Dedifferentiated amniotic fluid mesenchymal stem cell (primary cell): Measurements from ENCODE around the gene ADORA2A.

ENCODE experiments used
- DNase-seq: peaks from one replicate; pipeline ENCODE4 v3.0.0-alpha.2; 2016; ENCODE audit errors: extremely low spot score

The ADORA2A gene

DNA sequence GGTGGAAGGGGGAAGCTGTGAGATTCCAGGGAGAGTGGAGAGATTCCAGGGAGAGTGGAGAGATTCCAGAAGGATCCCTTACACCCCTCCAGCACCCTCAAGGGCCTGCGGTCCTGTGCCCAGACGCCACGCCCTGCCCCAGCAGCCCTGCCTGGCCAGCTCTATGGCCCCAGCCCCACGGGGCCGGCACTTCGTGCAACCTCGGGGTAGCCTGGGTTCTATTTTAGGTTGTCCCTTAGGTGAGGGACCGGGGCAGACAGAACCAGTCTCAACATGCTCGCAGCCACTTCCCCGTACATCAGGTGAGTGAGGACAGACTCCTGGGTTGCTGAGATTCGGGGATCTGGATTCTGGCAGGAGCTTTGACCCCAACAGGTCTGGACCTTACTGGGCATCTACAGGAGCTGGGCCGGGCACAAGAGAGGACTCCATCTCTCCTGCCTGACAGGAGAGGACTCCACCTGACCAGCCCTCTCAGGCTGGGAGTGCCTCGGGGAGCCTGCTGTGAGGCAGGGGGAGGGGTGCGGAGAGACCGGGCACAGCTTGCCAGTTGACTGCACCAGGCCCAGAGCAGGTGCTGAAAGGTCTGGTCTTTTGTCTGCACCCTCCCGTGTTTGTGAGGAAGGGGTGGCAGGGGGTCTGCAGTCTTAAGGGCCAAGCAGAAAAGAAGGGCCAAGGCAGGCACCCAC, 8.5 kb upstream of the ADORA2A start:
- no peak for DNase-seq

DNA sequence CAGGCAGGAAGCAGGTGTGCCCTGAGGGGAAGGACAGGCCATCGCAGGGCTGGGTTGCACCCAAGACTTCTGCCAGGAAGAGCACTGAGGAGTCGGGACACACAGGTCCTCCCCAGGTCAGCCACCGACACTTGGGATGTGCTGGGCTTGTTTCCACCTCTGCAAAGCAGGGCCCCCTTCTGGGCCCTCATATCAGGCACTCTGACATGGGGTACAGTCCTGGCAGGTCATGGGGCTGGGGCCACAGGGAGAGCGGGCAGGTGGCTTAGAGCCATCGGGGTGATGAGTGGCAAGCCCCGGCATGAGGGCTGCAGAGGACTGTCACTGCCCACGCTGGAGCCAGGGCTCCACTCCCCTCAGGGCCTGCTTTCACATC, 7.9 kb upstream of the ADORA2A start:
- no peak for DNase-seq

DNA sequence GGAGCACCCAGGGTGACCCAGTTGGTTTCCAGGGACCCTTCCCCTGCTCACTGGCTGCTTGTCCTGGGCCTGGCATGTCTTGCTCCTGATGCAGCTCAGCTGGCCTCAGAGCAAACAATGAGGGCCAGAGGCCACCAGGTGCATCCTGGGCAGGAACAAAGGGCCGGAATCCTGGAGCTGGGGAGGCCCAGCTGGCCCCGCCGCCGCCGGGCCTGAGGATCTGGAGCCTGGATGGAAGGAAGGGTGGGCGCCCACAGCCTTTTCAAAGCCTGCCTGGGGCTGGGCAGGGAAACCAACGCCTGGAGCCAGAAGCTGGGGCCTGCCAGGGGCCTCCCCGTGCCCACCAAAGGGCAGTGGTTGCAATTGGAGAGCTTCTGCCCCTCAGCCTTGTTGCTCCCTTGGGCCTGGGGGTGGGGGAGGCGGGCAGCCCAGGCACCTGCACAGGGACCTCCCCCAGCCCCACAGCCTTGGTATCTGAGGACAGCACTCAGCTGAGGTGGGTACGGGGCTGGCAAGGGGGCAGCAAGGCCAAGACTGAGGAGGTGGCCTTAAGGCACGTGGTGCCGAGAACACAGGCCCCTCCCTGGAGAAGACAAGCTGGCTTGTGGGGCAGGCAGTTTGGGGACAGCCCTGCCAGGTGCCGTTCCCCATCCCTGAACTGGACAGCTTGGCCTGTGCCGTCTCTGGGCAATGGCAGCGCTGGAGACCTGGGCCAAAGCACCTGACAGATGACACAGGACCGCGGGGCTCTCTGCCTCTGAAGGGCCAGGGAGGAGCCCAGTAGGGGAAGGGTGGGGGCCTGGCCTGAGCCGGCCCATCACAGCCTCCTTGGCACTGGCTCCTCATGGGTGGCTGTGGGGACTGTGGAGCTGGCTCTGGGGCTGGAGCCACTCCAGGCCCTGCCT, 7.1 kb upstream of the ADORA2A start:
- DNase-seq = no peak

DNA sequence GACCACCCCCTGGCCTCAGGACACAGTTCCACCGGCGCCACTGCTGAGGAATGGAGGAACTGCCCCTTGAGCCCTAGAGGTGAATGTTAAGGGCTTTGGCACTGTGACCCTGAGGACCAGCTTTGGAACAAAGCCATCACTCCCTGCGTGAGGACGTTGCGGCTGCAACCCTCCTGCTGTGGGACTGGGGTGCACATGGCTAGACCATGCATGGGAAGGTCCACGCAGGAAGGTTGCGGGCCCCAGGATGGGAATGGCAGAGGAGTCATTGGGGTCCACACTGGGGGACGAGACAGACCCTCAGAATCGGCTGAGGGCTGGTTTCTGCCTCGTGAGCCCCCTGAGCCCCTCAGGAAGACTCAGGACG, 6.4 kb upstream of the ADORA2A start:
- DNase-seq = no peak

DNA sequence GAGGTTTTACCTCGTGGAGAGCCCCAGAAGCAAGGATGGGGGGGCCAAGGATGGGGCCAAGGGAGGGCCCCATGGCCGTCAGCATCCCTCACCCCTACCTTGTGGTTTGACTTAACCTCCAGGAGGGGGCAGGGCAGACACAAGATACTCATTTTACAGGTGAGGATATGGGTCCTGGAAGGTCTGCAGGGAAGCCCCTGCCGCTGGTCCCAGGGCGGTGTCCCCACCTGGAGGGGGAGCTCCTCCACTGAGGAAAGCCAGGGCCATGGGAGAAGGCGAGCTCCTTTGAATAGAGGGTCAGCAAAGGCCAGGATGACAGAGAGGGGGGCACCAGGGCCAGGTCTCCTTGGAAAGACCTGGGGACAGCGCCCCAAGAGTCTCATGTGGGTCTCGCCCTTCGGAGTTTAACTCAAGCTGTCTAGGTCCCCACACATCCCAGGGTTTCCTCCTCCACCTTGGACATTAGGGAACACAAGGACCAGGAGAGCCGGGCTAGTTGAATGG, 5.9 kb upstream of the ADORA2A start:
- DNase-seq = no peak

DNA sequence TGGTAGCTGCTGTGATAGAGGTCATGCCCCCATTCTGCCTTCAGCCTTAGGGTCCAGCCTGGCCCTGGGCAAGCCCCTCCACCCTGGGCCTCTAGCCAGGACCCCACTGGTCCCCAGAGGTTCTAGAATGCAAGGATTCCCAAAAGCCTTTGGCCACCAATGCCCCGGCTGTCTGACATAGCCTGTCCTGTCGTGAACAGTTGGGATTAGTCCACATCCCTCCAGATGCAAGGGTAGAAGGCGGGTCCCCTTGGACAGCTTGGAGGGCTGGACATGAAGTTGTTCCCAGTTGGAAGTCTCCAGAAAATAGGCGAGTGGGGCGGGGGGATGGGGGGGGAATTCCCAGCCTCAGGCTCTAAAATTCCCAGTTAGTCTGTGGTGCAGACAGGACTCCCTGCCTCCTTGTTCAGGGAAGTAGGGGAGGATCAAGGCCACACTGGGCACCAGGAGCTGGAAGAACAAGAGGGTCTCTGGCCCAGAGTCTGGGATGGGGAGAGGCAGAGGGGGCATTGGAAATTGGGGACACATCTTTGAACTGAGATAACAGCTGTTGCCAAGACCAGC, 5.2 kb upstream of the ADORA2A start:
- DNase-seq = no peak

DNA sequence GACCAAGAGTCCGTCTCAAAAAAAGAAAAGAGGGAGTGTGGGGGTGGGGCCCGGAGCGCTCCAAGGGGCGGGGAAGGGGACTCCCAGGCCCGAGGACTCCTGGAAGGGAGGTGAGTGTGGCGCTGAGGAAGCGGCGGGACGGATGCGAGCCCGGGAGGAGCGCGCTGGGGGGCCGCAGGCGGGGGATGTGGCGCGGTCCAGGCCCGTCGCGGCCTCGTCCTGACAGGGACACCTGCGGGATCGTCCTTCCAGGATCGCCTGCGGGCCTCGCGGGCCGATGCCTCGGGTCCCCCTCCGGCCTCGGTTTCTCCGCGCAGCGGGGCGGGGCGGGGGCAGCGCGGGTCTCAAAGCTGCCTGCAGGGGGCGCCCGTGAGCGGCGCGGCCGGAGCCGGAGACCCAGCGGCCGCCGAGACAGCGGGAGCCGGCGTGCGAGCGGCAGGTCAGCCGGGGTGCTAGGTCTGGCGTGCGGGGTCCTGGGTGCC, 3.8 kb upstream of the ADORA2A start:
- DNase-seq = no peak

DNA sequence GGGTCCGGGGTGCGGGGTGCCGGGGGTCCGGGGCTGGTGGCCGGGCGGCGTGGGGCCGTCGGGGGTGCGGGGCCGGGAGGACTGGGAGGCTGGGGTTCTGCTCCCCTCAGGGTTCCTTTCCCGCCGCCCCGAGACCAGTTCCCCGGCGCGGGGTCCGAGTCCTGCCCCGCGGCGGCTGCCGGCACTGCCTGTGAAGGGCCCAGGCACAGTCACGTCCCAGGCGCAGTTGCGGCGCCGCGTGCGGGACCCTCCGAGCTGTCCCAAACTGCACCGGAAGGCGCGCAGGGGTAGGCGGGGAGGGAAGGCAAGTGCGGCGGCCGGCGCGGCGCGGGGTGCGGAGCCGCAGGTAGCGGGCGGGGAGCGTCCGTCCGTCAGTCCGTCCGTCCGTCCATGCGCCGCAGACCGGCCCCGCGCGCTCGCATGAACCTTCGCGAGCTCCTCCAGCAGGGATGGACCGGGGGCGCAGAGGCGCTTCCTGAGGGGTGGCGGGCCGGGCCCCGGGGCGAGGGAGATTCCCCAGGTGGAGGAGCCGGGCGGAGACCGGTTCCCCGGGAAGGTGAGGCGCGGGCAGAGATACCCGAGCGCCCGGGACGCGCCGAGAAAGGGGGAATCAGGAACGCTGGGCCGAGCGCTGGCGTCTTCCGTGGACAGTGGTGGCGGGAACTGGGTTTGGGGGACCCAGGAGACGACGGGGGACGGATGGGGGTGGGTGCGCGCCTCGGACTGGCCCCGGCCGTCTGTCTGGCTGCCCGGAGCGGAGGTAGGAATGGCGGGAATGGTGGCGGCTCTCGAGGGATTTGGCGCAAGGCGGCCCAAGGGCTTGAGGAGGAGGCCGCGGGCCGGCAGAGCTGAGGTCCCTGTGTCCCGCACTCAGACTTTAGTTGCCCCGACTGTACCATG, 3.1 kb upstream of the ADORA2A start:
- no peak for DNase-seq

DNA sequence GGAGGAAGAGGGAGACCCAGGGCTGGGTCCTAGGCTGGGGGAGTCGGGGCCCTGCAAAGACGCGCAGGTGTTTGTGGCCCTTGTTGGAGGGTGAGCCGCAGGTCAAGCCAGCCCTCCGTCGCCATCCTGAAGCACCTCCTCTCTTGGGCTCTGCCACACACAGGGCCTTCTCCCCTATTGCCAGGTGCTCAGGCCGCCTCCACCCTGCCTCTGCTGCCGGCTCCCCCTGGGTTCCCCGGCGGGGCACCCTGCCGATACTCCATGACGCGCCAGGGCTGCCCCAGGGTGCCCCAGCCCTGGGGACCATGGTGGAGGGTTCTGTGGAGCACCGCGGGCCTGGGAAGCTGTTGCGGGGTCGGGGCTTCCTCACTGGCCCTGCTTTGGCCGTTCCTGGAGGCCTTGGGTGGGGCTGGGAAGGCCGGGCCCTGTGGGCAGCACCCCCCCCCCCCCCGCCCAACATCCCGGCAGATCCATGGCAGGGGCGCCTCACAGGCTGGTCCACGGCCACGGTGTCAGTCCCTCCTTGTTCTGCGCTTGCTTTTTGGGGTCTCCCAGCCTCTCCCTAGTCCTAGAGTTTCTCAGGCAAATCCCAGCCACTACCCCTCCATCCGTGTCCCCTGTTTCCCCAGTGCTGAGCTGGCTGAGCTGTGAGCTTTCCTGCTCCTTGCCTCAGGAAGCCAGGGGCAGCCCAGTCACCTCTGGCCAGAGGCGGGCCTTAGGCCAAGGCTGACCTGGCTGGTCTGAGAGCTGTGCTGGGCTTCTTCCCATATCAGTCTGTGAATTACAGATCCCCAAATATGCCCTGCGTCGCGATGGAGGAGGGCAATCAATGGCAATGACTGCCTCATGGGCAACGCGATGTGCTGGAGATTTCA, 2.3 kb upstream of the ADORA2A start:
- DNase-seq = no peak

DNA sequence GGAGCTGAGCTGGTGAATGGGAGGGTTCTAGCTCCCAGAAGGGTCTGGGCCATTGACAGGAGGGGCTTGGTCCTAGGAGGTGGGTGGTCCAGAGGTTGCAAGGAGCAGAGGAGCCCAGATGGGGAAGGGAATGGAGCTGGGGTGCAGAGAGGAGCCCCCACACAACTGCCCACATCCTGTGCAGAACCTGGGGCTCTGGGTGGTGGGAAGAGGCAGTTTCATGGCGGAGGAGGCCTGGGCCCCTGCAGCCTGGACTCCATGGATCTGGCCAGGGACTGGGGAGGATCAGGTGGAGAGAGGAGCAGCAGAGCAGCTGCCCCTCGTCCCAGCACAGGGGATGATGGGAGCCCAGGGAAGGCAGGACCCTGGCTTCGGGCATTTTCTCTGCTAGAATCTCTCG, 963 bp upstream of the ADORA2A start:
- no peak for DNase-seq

DNA sequence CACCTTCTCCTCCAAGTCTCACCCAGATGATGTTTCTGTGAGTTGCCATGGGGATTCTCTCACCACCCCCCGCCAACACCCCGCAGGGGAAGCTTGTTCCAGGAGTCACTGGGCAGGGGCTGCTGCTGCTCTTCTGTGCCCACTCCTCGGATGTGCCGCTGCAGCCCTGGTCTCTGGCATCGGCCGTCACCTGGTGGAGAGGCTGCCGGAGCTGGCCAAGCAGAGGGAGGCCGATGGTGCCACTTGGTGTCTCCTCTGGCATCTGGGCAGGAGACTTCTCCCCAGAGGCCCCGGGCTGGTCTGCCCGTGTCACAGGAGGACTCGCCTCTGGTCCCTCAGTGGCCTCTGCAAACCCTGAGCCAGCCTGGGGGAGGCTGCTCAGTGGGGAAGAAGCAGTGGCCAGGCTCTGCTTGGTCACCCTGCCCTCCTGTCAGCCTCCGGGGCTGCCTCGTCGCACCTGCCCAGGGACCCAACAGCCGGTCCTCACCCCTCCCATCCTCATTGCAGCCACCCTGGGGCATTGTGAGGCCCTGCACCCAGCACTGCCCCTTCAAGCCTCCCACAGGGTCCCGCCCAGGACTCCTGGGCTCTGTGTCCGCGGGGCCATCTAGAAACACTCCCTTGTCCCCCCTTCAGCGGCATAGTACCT, 424 bp upstream of the ADORA2A start:
- DNase-seq = no peak

DNA sequence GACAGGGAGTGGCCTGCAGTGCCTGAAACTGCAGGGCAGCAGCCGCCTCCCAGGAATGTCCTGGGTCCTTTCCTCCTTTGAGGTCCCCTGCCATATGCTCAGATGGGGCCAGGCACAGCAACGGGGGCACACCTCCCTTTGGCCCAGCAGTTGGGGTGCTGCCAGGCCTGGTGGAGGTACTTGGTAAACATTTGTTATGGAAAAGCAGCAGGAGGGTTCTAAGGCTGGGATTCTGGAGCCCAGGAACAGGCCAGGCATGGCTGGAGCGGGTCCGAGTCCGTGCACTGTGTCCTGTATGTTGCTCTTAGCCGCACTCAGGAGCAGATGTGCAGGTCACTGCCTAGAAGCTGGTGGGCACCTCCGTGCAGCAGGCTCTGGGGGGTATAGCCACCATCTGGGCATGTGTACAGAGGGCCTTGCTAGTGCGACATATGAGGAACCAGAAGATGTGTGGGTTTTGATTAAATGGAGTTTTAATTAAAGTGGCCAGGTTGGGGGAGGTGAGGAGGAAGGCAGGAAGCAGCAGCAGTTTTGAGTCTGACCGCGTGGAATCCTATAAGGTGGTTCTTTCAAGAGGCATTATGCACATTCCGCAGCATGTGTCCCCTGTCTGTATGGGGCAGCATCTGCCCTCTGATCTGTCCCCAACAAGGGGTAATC, 1.5 kb downstream of the ADORA2A start:
- DNase-seq = no peak

DNA sequence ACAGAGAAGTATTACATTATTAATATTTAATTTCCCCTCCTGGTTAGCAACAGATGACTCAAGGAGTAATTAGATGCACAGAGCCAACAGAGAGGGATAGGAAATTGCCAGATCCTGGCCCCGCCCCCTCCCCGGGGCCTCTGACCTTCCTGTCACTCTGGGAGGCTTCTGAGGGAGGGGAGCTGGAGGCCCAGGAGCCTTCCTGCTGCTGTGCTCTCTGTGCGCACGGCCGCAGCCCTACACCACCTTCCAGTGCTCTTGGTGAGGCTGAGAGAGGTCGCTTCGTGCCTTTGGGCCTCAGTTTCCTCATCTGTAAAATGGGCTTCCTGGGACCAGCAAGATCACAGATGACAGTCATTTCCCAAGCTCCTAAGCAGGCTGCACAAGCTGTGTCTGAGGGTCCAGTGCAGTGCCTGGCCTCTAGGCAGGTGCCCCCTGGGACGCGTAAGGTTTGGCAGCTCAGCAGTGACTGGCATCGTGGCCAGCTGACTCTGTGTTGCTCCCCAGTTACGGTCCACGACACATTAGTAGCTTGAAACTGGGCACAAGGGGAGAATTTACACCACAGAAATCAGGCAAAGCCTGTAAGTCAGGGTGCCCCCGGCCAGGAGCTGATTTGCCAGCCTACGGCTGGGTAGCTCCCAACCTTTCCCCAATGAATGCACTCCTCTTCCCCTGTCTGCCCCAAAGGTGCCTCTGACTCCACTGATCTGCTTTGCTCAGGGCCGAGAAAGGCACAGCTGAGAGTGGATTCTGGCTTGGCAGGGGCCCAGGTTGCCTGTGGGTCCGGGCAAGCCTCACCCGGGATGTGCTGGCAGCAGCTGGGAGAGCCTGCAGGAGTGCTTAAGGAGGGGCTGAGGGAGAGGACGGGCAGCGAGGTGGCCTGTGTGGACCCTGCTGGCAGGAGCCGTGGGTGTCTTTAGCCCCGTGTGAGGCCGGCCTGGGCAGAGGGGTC, 2.3 kb downstream of the ADORA2A start:
- DNase-seq = no peak

DNA sequence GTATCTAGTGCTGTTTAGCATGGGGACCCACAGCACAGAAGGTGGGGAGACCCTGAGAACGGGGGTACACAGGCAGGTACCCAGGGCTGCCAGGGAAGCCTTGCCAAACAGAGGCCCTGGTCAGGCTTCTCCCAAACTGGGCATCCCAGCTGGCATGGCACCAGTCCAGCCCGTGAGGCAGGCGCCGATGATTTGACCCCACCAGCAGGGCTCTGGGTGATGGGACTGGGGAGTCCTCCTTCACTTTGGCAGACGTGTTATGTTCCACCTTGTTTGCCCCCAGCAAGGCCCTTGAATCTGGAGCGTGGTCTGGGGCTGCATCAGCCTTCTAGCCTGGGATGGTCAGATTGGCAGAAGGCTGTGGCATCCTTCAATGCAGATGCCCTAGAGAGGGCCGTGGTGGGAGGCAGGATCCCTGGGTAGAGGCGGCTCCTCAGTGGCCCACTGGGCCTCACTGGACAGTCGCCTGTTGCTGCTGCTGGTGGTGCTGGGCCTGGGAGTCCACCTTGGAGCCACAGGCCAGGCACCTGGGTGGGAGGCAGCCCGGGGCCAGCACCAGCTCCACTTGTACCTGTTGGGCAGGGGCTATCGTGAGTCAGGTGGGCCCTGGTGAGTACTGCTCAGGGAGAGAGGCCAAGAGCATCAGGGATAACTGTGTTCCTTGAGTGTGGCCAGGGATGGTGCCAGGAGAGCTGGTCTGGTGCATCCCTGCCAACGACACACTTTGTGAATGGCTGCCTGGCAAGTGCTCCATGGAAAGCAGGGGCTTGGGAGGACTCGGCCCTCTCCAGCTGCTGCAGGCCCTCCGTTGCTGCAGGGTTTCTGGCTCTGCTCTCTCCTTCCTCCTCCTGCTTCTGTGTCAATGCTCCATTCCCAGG, 3.3 kb downstream of the ADORA2A start:
- DNase-seq = no peak

DNA sequence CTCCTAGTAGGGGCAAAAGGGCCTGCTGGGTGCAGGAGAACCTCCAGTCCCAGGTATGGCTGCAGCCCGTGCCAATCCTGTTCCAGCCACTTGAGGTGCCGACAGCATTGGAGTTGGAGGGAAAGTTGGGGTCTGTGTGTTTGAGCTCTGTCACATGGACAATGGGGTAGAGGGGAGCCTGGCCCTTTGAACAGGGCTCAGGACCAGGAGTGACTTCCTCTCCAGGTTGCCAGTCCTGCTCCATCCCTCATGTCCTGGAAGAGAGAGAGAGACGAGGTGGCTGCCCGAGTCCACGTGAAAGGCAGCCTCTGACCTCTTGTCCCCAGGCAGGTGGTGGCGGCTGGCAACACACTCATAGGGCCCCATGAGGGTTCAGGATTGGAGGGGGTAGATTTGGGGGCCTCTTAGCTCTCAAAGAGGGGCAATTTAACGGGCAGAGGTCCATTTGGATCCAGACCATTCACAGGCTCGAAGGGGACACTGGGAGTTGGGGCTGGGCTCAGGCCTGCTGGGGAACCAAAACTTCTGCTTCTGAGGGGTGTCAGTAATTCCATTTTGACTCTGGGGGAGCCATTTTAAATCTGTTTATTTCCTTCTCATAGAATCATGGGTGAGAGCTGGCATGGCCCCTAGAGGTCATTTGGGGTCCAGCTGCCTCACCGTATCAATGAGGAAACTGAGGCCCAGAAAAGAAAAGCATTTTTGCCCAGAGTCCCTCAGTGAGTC, 4.1 kb downstream of the ADORA2A start:
- DNase-seq = no peak

DNA sequence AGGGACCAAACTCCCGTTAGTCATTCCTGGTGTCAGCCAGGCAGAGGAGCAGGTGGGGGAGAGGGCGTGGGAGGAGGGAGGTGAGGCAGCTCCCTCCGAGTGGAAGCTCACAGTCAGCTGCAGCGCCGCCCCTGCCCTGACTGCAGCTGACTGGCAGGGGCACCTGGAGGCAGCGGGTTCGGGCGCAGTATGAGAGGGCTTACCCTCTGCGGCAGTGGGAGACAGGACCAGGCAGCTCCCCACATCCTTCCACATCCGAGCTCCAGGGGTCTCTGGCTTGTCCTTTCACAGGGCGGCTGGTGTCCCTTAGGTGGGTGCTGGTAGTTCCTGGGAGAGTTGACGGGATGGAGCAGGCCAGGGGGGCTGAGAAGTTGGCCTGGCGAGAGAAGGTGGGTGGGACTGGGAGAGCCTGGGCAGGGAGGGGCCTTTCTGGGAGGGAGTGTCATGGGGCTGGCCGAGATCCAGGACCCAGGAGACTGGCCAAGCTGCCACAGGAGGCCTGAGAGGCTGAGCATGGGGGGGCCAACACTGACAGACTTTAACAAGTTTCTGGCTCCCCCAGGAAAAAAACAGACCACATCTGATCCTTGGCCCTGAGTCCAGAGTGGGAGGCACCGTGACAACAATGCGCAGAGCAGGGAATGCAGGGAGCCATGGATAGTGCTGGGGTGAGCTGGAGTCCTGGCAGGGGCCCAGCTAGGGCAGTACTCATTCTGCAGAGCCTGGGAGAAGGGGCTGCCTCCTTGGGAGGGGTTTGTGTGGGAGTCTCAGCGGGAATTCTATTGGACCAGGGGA, 4.9 kb downstream of the ADORA2A start:
- no peak for DNase-seq
